HL-60/S4 (cell line): ENCODE results near the gene PLBD2.

ENCODE experiments used
- in situ Hi-C: fragments of 300-500 bp; cut with MboI; formaldehyde crosslinking; loops from 2 replicates; pipeline ENCODE4 v1.14.3; 2022; ENCODE audit warnings: low sequenced_read_pairs

The PLBD2 gene

DNA sequence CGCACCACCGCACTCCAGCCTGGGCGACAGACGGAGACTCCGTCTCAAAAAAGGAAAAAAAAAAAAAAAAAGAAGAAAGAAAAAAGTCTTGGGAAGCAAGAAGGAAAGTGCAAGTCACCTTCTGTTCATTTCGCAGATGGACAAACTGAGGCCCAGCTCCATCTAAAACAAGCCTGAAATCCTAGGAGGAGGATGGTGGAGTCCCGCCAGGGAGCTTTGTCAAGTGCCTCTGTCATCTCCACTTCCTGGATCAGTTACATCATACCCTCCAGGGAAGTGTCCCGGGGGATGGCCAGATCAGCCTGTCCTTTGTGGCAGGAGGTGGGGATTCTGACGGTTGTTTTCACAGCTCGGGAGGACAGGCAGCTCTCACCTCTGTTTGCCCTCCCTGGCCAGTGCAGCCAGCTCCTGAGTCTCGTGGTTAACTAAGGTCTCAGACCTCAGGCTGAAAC, 55.1 kb downstream of the PLBD2 start:
- in situ Hi-C loops, result loop anchor here (10.0 kb wide), 1 partner anchor 209 kb away; no protein-coding TSS in a partner anchor

DNA sequence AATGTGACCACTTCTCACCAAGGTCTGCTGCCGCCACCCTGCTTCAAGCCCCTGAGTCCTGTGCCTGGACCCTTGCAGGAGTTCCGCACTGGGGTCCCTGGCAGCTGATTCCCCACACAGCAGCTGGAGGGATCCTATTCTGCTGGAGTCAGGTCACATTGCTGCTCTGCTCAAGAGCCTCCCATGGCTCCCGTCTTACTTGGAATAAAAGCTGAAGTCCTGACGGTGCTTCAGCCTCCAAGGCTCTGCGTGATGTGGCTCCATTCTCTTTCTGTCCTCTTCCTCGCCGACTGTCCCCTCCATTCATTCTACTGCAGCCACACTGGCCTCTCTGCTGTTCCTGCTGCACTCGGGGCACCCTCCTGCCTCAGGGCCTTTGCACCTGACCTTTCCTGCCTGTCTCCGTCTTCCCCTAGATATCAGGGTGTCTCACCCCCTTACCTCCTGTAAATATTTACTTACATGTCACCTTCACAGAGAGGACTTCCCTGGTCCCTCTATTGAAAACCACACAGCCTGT, 56.2 kb downstream of the PLBD2 start:
- in situ Hi-C loops, result loop anchor here (10.0 kb wide), 1 partner anchor 210 kb away; no protein-coding TSS in a partner anchor

DNA sequence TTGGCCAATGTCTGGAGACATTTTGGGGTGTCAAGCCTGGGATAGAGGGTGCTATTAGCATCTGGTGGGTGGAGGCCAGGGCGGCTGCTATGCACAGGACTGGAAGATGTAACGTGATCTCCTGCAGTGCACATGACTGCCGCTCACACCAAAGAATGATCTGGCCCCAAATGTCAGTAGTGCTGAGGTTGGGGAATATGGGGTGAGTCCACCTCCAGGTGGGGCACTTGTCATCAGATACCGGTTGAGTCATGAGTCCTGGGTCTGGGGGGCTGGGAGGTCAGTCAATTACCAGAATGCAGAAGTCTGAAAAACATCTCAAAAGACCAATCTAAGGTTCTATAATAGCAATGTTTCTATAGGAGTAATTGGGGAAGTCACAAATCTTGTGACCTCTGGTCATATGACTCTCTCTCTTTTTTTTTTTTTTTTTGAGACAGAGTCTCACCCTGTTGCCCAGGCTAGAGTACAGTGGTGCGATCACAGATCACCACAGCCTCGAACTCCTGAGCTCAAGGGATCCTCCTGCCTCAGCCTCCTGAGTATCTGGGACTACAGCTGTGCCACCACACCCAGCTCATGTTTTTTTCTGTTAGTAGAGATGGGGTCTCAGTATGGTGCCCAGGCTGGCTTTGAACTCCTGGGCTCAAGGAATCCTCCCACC, 57.8 kb downstream of the PLBD2 start:
- in situ Hi-C loops, result loop anchor here (10.0 kb wide), 1 partner anchor 211 kb away; no protein-coding TSS in a partner anchor

DNA sequence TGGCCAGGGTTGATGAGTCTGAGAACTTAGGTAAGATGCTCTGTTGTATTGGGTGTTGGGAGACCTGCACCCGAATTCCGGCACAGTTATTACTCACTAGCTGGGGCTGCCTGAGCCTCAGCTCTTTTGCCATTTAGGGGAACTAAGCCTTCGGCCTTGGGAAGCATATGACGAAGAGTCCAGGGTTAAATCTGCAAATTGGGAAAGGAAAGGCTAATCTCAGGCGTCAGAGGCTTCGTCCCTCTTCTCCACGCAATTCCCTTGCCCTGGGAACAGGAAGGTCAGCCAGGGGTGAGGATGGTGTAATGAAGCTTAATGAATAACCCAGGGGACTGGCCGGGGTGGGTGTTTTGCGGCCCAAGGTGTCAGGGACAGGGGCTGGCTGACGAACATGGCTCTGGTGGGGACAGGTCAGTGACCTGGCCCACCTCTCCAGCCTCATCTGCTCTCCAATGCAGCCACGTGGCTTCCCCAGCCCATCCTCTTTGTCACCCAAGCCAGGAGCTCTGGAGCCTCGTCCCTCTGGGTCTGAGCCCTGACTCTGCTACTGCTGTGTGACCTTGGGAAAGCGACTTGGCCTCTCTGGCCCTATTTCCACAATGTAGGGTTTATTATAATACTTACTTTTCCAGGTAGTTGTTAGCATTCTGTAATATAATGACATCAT, 60.0 kb downstream of the PLBD2 start:
- in situ Hi-C loops, result loop anchor here (10.0 kb wide), 1 partner anchor 214 kb away; no protein-coding TSS in a partner anchor

GRCh38 chr12:113420996-113421595, 62.7 kb downstream of the PLBD2 start:
- in situ Hi-C loops, result no loop called here

GRCh38 chr12:113422030-113422885, 63.9 kb downstream of the PLBD2 start, which contains the start of gene SDSL:
Gene SDSL, plus strand, starts transcription at chr12:113422380. Its CDS starts 5,603 bp downstream, at chr12:113427983.
- in situ Hi-C loops, result no loop called here

DNA sequence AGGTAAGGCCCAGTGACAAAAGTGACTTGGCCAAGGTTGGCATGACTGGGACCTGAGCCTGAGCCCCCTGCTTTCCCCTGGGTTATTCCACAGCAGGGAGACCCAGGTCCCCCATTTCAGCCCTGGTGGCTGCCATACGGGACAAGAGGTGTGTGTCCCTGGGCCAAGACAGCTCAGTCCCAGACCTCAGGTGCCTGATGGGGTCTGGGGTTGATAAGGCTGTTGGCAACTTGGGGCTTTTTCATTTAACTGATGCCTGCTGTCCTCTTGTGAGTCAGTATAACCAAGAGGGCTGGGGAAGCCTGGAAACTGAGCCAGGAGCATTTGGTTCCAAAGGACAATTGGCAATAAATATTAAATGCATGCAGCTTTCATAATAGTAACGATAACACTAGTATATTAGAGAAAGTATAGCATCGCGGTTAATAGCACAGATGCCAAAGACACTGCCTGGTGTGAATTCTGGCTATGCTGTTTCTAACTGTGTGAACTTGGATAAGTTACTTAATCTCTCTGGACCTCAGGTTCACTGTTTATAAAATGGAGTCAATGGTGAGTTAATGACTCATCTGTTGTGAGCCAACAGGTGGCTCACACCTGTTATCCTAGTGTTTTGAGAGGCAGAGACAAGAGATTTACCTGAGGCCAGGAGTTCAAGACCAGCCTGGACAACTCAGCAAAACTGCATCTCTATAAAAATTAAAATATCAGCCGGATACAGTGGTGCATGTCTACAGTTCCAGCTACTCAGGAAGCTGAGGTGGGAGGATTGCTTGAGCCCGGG, 64.7 kb downstream of the PLBD2 start:
- in situ Hi-C loops, result no loop called here

GRCh38 chr12:113424456-113424855, 66.1 kb downstream of the PLBD2 start:
- in situ Hi-C loops, result no loop called here

DNA sequence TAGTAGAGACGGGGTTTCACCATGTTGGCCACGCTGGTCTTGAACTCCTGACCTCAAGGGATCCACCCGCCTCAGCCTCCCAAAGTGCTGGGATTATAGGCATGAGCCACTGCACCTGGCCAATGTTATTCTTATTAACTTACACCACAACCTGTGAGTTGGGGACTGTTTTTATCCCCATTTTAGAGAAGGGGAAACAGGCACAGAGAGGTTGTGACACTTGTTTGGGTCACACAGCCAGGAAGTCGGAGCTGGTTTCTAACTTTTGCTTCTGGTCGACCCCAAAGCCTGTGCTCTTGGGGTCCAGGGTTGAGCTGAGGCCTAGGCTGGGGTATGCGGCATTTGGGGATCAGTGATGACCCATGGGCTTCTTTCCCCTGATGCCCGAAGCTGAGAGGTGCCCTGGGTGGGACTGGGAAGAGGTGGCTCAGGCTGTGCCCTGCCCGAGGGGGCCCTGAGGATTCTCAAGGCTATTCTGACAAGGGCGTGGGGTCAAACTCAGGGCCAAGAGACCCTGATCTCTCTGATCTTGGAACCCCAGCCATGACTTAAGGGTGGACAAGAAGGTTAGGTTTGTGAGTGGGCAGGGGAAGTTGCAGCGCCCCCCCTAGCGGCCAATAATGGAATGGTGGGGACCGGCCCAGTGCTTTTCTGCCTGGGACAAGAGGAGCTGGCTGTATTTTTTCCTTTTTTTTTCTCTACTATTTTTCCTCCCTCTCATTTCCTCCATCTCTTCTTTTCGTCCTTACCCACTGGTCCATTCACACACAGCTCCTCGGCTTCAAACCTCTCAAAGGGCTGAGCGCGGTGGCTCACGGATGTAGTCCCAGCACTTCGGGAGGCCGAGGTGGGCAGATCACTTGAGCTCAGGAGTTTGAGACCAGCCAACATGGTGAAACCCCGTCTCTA, 66.8 kb downstream of the PLBD2 start:
- in situ Hi-C loops, result loop anchor here (25.0 kb wide), 1 partner anchor 388 kb away; no protein-coding TSS in a partner anchor

GRCh38 chr12:113425960-113426453, 67.6 kb downstream of the PLBD2 start:
- in situ Hi-C loops, result loop anchor here (25.0 kb wide), 1 partner anchor 389 kb away; no protein-coding TSS in a partner anchor

GRCh38 chr12:113427882-113428281, 69.5 kb downstream of the PLBD2 start:
- in situ Hi-C loops, result loop anchor here (25.0 kb wide), 1 partner anchor 391 kb away; no protein-coding TSS in a partner anchor

DNA sequence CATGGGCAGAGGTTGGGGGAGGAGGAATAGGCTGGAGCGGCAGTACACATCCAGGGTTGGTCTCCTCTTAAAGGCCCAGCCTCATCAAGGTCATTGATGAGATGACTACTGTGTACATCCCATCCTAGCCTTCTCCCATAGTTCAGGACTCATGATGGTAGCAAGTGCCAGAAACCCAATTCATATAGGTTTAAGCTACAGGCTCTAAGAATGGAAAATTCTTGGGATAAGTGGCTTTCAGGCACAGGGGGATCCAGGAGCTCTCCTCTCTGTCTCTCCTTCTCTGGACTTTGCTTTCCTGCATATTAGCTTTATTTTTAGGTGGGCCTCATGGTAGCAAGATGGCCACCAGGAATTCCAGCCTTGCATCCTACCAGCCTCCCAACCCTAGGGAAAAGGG, 70.1 kb downstream of the PLBD2 start:
- in situ Hi-C loops, result loop anchor here (25.0 kb wide), 1 partner anchor 391 kb away; no protein-coding TSS in a partner anchor

- in situ Hi-C loops, result loop anchor here (10.0 to 25.0 kb wide), 3 partner anchors 238 to 482 kb away; no protein-coding TSS in a partner anchor
These were observed 74.6 kb downstream of the PLBD2 start for GRCh38 chr12:113432986-113433385.

- in situ Hi-C loops, result loop anchor here (10.0 to 25.0 kb wide), 3 partner anchors 241 to 479 kb away; no protein-coding TSS in a partner anchor
These were observed 77.0 kb downstream of the PLBD2 start for GRCh38 chr12:113435367-113435766.

GRCh38 chr12:113436586-113436985, 78.2 kb downstream of the PLBD2 start:
- in situ Hi-C loops, result loop anchor here (10.0 to 25.0 kb wide), 3 partner anchors 242 to 478 kb away; no protein-coding TSS in a partner anchor

- in situ Hi-C loops, result loop anchor here (10.0 to 25.0 kb wide), 3 partner anchors 242 to 478 kb away; no protein-coding TSS in a partner anchor
These were observed 78.8 kb downstream of the PLBD2 start for GRCh38 chr12:113436993-113437728.

DNA sequence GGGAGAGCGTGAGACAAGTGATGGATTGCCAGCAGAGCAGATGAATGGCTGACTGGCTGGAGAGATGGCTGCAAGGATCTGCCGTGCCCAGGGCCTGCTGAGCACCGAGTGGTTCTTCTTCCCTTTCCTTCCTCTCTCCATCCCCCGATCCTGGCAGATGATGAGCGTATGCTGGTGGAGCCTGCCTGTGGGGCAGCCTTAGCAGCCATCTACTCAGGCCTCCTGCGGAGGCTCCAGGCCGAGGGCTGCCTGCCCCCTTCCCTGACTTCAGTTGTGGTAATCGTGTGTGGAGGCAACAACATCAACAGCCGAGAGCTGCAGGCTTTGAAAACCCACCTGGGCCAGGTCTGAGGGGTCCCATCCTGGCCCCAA, 79.3 kb downstream of the PLBD2 start:
- in situ Hi-C loops, result loop anchor here (10.0 to 25.0 kb wide), 3 partner anchors 243 to 477 kb away; no protein-coding TSS in a partner anchor
